H1 (cell line): ENCODE measurements around the gene HHAT. TPM values are rescaled to one million over a fixed set of nuclear protein-coding genes. Genes with fewer than 3 reads are reported as not detected.

Source experiments
- CTCF ChIA-PET: fragments of 300-600 bp; sonication (Branson Sonifier 250); formaldehyde crosslinking; loops from one replicate; lab custom pipeline; 2021; ENCODE audit not compliant: partially characterized antibody; lab: Charles Lee
- POLR2A ChIA-PET: fragments of 300-600 bp; sonication (Branson Sonifier 250); formaldehyde crosslinking; loops from one replicate; lab custom pipeline; 2021; ENCODE audit warnings: inconsistent platforms; ENCODE audit not compliant: partially characterized antibody; lab: Charles Lee
- DNase-seq, 2 experiments: peaks; one replicate each; pipeline versions ENCODE4 v3.0.0 to v3.0.0-alpha.2; 2010 to 2022; ENCODE audit warnings: low spot score in 2 of 2, low read depth in 1 of 2, mixed read lengths in 1 of 2
- FAIRE-seq: peaks from 2 replicates; lab custom pipeline; 2011; peaks lifted over from hg19 to GRCh38; lab: Jason Lieb, UNC
- H2AFZ ChIP-seq: 2 replicates; pipeline ENCODE4 v1.8.1; 2012; ENCODE audit warnings: low read length, inconsistent platforms
- H2AK5ac ChIP-seq: 2 replicates; pipeline ENCODE4 v1.6.1; 2013; ENCODE audit warnings: low read depth, low read length
- H2BK120ac ChIP-seq: replicated peaks from 2 replicates; pipeline ENCODE3; 2013; ENCODE audit warnings: low read depth, low read length, inconsistent platforms
- H2BK12ac ChIP-seq: 2 replicates; pipeline ENCODE4 v1.6.1; 2013; ENCODE audit warnings: low read depth, low read length
- H2BK15ac ChIP-seq: 2 replicates; pipeline ENCODE4 v1.6.1; 2013; ENCODE audit warnings: low read length
- H2BK20ac ChIP-seq: 2 replicates; pipeline ENCODE4 v1.6.1; 2013; ENCODE audit warnings: low read length
- H2BK5ac ChIP-seq: 2 replicates; pipeline ENCODE4 v1.6.1; 2013; ENCODE audit warnings: low read depth, low read length
- H3K14ac ChIP-seq: 2 replicates; pipeline ENCODE4 v1.6.1; 2013; ENCODE audit warnings: inconsistent platforms; ENCODE audit not compliant: insufficient read length
- H3K18ac ChIP-seq: 2 replicates; pipeline ENCODE4 v1.6.1; 2013; ENCODE audit warnings: low read length; ENCODE audit errors: extremely low read depth
- H3K23ac ChIP-seq: 2 replicates; pipeline ENCODE4 v1.6.1; 2013; ENCODE audit warnings: inconsistent platforms; ENCODE audit not compliant: insufficient read length
- H3K23me2 ChIP-seq: 2 replicates; pipeline ENCODE4 v1.6.1; 2013; ENCODE audit warnings: low read depth, low read length
- H3K27ac ChIP-seq: 2 replicates; pipeline ENCODE4 v1.6.1; 2011; ENCODE audit warnings: low read depth, low read length, inconsistent platforms
- H3K27me3 ChIP-seq, 4 experiments: replicated peaks in 1 of 4; 1 replicate in 1 of 4; 2 replicates in 3 of 4; pipeline versions ENCODE4 v1.6.1 to v1.8.1; 2011 to 2013; ENCODE audit warnings: low read length in 3 of 4, mild to moderate bottlenecking in 3 of 4, inconsistent platforms in 2 of 4, mixed read lengths in 2 of 4, moderate library complexity in 1 of 4; ENCODE audit not compliant: control insufficient read depth in 3 of 4, insufficient read depth in 3 of 4; ENCODE audit errors: extremely low read depth in 1 of 4
- H3K36me3 ChIP-seq, 4 experiments: 2 replicates each; pipeline versions ENCODE4 v1.6.1 to v1.8.1; 2011 to 2013; ENCODE audit warnings: mild to moderate bottlenecking in 4 of 4, low read length in 3 of 4, moderate library complexity in 2 of 4, control low read depth in 1 of 4, inconsistent platforms in 1 of 4; ENCODE audit not compliant: insufficient read depth in 4 of 4, control insufficient read depth in 2 of 4
- H3K4ac ChIP-seq: replicated peaks from 2 replicates; pipeline ENCODE3; 2013; ENCODE audit warnings: low read length, low read depth, mixed read lengths, inconsistent platforms; ENCODE audit not compliant: insufficient read length
- H3K4me1 ChIP-seq, 4 experiments: replicated peaks in 1 of 4; 1 replicate in 1 of 4; 2 replicates in 3 of 4; pipeline versions ENCODE4 v1.6.1 to v1.8.1; 2011 to 2013; ENCODE audit warnings: low read length in 3 of 4, inconsistent platforms in 2 of 4, mixed read lengths in 1 of 4; ENCODE audit not compliant: insufficient read depth in 4 of 4, control insufficient read depth in 3 of 4
- H3K4me2 ChIP-seq, 2 experiments: 2 replicates each; pipeline versions ENCODE4 v1.6.1 to v1.8.1; 2011 to 2013; ENCODE audit warnings: low read depth in 2 of 2, low read length in 2 of 2, control low read depth in 1 of 2, inconsistent platforms in 1 of 2, mild to moderate bottlenecking in 1 of 2; ENCODE audit not compliant: insufficient read depth in 1 of 2
- H3K4me3 ChIP-seq, 4 experiments: fragments of 200-600, 300-600 bp in 1 of 4; sonication (generic), shearing (Covaris generic), sonication (Bioruptor Twin) in 1 of 4; 2 replicates each; pipeline versions ENCODE4 v1.5.1 to v1.8.1; 2011 to 2016; ENCODE audit warnings: low read length in 4 of 4, low read depth in 3 of 4, control low read depth in 2 of 4, inconsistent platforms in 2 of 4, mild to moderate bottlenecking in 2 of 4, mixed read lengths in 1 of 4, moderate library complexity in 1 of 4; ENCODE audit not compliant: insufficient read depth in 2 of 4; ENCODE audit errors: extremely low read depth in 1 of 4
- H3K56ac ChIP-seq: replicated peaks from 2 replicates; pipeline ENCODE3; 2013; ENCODE audit warnings: low read depth, mild to moderate bottlenecking, mixed read lengths, low read length, inconsistent platforms; ENCODE audit not compliant: insufficient read length
- H3K79me1 ChIP-seq: 2 replicates; pipeline ENCODE4 v1.6.1; 2013; ENCODE audit warnings: low read depth, low read length, control low read depth
- H3K79me2 ChIP-seq, 2 experiments: 2 replicates each; pipeline versions ENCODE4 v1.6.1 to v1.8.1; 2012 to 2013; ENCODE audit warnings: low read length in 2 of 2, mild to moderate bottlenecking in 2 of 2, inconsistent platforms in 1 of 2; ENCODE audit not compliant: insufficient read depth in 2 of 2, control insufficient read depth in 1 of 2
- H3K9ac ChIP-seq, 4 experiments: replicated peaks in 1 of 4; 1 replicate in 1 of 4; 2 replicates in 3 of 4; pipeline versions ENCODE4 v1.6.1 to v1.8.1; 2011 to 2013; ENCODE audit warnings: low read depth in 3 of 4, low read length in 3 of 4, control low read depth in 2 of 4, mild to moderate bottlenecking in 2 of 4, moderate library complexity in 2 of 4, inconsistent platforms in 1 of 4; ENCODE audit errors: extremely low read depth in 1 of 4
- H3K9me3 ChIP-seq, 2 experiments: 2 replicates each; pipeline versions ENCODE4 v1.6.1 to v1.8.1; 2012 to 2013; ENCODE audit warnings: mild to moderate bottlenecking in 2 of 2, moderate library complexity in 2 of 2, control low read depth in 1 of 2, inconsistent platforms in 1 of 2, low read depth in 1 of 2, low read length in 1 of 2, mixed read lengths in 1 of 2; ENCODE audit not compliant: insufficient read depth in 2 of 2
- H4K20me1 ChIP-seq, 2 experiments: replicated peaks in 1 of 2; 2 replicates each; pipeline versions ENCODE3 to v1.8.1; 2011 to 2013; ENCODE audit warnings: inconsistent platforms in 2 of 2, low read length in 2 of 2, mild to moderate bottlenecking in 1 of 2; ENCODE audit not compliant: insufficient read depth in 2 of 2, control insufficient read depth in 1 of 2
- H4K5ac ChIP-seq: 2 replicates; pipeline ENCODE4 v1.6.1; 2013; ENCODE audit warnings: low read length, low read depth, mixed read lengths, inconsistent platforms; ENCODE audit not compliant: insufficient read length
- H4K8ac ChIP-seq: 2 replicates; pipeline ENCODE4 v1.8.0; 2013; ENCODE audit warnings: mild to moderate bottlenecking, moderate library complexity, low read length, inconsistent platforms; ENCODE audit not compliant: insufficient read depth; ENCODE audit errors: extremely low read depth
- H4K91ac ChIP-seq: replicated peaks from 2 replicates; pipeline ENCODE3; 2013; ENCODE audit warnings: low read length, mixed read lengths, inconsistent platforms; ENCODE audit not compliant: insufficient read length
- EZH2 ChIP-seq: fragments of 200-600 bp; sonication (generic); IDR thresholded peaks from 2 replicates; pipeline ENCODE4 v1.7.1; 2012; ENCODE audit warnings: low read depth, mild to moderate bottlenecking, moderate library complexity, low read length, inconsistent platforms; ENCODE audit not compliant: severe bottlenecking
- KDM4A ChIP-seq: IDR thresholded peaks from one replicate; pipeline ENCODE4 v1.7.1; 2012; ENCODE audit warnings: low read depth, mild to moderate bottlenecking, moderate library complexity, low read length, inconsistent platforms; ENCODE audit not compliant: severe bottlenecking
- SIX5 ChIP-seq: IDR thresholded peaks from 2 replicates; pipeline ENCODE4 v1.6.1; 2011; ENCODE audit warnings: mild to moderate bottlenecking, low read depth, low read length
- SP4 ChIP-seq: IDR thresholded peaks from 2 replicates; pipeline ENCODE4 v1.6.1; 2012; ENCODE audit warnings: low read length, inconsistent platforms
- ZNF274 ChIP-seq: IDR thresholded peaks from 2 replicates; pipeline ENCODE4 v1.7.0; 2012; ENCODE audit warnings: low read length, borderline replicate concordance; ENCODE audit errors: extremely low read depth
- WGBS, 2 experiments: shearing (Covaris generic) in 1 of 2; methylation state at CpG; one replicate each; pipeline versions ENCODE4 v1.1.6 to v1.1.7; 2013 to 2015; ENCODE audit warnings: low lambda C conversion rate in 2 of 2, mixed read lengths in 2 of 2, inconsistent platforms in 1 of 2, low coverage in 1 of 2, missing lambda C conversion rate in 1 of 2; ENCODE audit not compliant: insufficient replicate concordance in 2 of 2, insufficient coverage in 1 of 2, insufficient read length in 1 of 2; ENCODE audit errors: extremely low coverage in 1 of 2, missing lambda C conversion rate in 1 of 2; 5-methylcytosine and 5-hydroxymethylcytosine counted together
- polyA plus RNA-seq, 7 experiments: library from polyadenylated mRNA; depleted of rRNA in 3 of 7; stranded (reverse) in 5 of 7; unstranded in 2 of 7; fragments of >200 nt in 5 of 7; fragments of 200-250 nt in 2 of 7; gene quantifications; 1 replicate in 5 of 7; 2 replicates in 1 of 7; 4 replicates in 1 of 7; pipeline versions ENCODE4 v1.2.1 to v1.2.3, GENCODE V29; 2011 to 2013; ENCODE audit warnings: missing spikeins in 2 of 7, mixed read lengths in 2 of 7
- total RNA-seq: library from RNA; stranded (reverse); fragmentation: NEBNext Ultra II Directional; extraction: Animal tissue kit (Norgen Biotek cat#: 25700); gene quantifications from 2 replicates; pipeline ENCODE4 v1.2.1, GENCODE V29; 2021

The HHAT gene
- total and polyA plus RNA-seq, 2 of the 8 experiments (the other 6 are each of a cell fraction or from before 2014, with no cell fraction given): 0.15 to 0.51 TPM

DNA sequence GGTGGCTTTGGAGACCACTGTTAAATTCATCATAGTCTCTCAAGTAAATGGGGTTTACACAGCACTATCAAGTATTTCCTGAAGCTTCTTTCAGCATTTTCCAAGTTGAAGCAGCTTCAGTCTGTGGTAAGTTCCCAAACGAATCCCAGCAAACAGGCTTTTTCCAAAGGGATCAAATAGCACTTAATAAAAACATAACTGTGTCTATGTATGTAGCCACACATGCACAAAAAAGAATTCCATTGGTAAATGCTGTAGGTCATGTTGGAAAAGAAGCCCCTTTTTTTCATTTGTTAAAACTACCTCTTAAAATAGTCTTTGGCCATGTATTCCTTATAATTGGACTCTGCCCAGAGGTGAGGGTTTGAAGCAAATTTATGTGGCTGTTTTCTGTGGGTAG lies 69.8 kb downstream of the HHAT start:
- FAIRE-seq: no peak
- no peak overlapping the region for H2AFZ ChIP-seq

More for the DNA sequence above, 69.8 kb downstream of the HHAT start:
- Histone ChIP-seq H3K23me2 (no peaks in the 10 kb centered on the region), H4K8ac (no peak overlapping the region), H3K79me1 (no peaks in the 10 kb centered on the region), H3K27ac (no peak overlapping the region), H2BK12ac (no peak overlapping the region), H3K27me3 (no peaks in the 10 kb centered on the region), H3K4me1 (no peaks in the 10 kb centered on the region), H2AK5ac (no peak overlapping the region), H4K20me1 (no peaks in the 10 kb centered on the region), H4K91ac (no peak overlapping the region), H2BK20ac (no peak overlapping the region), H3K18ac (no peak overlapping the region), H3K9ac (no peak overlapping the region), H3K56ac (no peak overlapping the region), H3K4ac (no peak overlapping the region), H4K5ac (no peak overlapping the region), H2BK5ac (no peak overlapping the region), H3K14ac (no peak overlapping the region), H2BK15ac (no peak overlapping the region), H2BK120ac (no peak overlapping the region), H3K23ac (no peak overlapping the region), H3K4me2 (no peak overlapping the region), H3K9me3 (no peaks in the 10 kb centered on the region), H3K36me3 (no peaks in the 10 kb centered on the region), H3K4me3 (no peak overlapping the region), H3K79me2 (no peaks in the 10 kb centered on the region)
- POLR2A ChIA-PET: interaction anchor here (16.0 kb wide), 1 partner anchor 24 kb away, joined by 197 read pairs; no protein-coding TSS in a partner anchor
- no peak for DNase-seq
- CTCF ChIA-PET: interaction anchor here (1.4 to 11.7 kb wide), 4 partner anchors 8 to 736 kb away, joined by 4 to 179 read pairs (median 12); partner anchors contain the start of gene KCNH1
- WGBS, 2 experiments: 75% methylated on average over 1 of the region's 1 CpG; no CpG with 5 or more reads in 1 of the 2 experiments
- TF ChIP-seq SP4 (no peak), KDM4A (no peak), ZNF274 (no peak), SIX5 (no peak), EZH2 (no peak)
